ENCODE measurements around the gene KCNJ5.
"Not testable (repeated sequence)": the region's sequence is repeated elsewhere in the genome, so short reads cannot be mapped to it uniquely, and the experiment has no call there.

The KCNJ5 gene

GRCh38 chr11:128916681-128917080 is 25.5 kb downstream of the KCNJ5 start:
- Histone ChIP-seq H3K36me3 (ENCODE audit: control insufficient read depth, low read length) (no peaks in the 10 kb centered on the region), H3K79me2 (ENCODE audit: control insufficient read depth, low read length) (no peaks in the 10 kb centered on the region), H3K4me3 (ENCODE audit: low read length) (no peak overlapping the region), H3K27me3 (ENCODE audit: control insufficient read depth, low read length) (0 out of 2 replicates have a peak, but pooled peaks cover 3% of the 10 kb centered on the region), H3K9me2 (replicated peaks; ENCODE audit: control insufficient read depth, low read length) (no peaks in the 10 kb centered on the region), H3K4me2 (ENCODE audit: low read length) (no peak overlapping the region), H4K20me1 (ENCODE audit: control insufficient read depth, insufficient read depth, low read depth, low read length) (no peaks in the 10 kb centered on the region), H3F3A (ENCODE audit: control insufficient read depth, insufficient read depth) (no peaks in the 10 kb centered on the region), H3K27ac (ENCODE audit: low read depth, low read length) (no peak overlapping the region), H3K9me3 (ENCODE audit: control insufficient read depth, insufficient read depth, low read length) (no peaks in the 10 kb centered on the region), H3K4me1 (ENCODE audit: control insufficient read depth, low read length) (no peaks in the 10 kb centered on the region)
- TF ChIP-seq, protein P1, sequence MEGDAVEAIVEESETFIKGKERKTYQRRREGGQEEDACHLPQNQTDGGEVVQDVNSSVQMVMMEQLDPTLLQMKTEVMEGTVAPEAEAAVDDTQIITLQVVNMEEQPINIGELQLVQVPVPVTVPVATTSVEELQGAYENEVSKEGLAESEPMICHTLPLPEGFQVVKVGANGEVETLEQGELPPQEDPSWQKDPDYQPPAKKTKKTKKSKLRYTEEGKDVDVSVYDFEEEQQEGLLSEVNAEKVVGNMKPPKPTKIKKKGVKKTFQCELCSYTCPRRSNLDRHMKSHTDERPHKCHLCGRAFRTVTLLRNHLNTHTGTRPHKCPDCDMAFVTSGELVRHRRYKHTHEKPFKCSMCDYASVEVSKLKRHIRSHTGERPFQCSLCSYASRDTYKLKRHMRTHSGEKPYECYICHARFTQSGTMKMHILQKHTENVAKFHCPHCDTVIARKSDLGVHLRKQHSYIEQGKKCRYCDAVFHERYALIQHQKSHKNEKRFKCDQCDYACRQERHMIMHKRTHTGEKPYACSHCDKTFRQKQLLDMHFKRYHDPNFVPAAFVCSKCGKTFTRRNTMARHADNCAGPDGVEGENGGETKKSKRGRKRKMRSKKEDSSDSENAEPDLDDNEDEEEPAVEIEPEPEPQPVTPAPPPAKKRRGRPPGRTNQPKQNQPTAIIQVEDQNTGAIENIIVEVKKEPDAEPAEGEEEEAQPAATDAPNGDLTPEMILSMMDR (IDR thresholded peaks at IDR 0.05; ENCODE audit: low read depth, low read length, poor library complexity, severe bottlenecking), result no peak
- TF ChIP-seq EZH2phosphoT487 (IDR thresholded peaks at IDR 0.05; ENCODE audit: borderline replicate concordance, low read length), result no peak

DNA sequence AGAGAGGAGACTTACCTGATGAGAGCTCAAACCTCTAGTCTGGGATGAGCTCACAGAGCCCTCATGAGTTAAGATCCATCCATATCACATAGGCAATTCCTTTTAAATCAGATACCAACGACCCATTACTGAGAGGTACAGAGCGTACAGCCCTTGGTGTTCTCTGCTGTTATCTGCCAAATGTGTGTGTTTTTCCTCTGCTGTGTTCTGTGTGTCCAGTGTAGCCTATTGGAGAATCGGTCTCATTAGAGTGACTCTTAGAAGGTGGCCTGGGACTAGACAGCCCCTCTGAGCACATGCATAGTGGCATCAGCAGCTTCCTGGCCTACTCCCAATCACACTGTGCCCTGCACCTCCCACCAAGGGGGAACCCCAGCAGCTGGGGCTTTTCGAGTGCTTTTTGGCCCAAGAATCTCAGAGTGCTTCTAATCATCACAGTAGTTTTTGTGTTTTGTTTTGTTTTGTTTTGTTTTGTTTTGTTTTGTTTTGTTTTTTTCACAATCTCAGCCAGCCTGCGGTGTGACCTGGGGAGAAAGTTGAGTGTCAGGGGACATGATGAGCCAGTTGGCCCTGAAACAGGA is 26.1 kb downstream of the KCNJ5 start:
- Histone ChIP-seq H3K36me3 (ENCODE audit: control insufficient read depth, low read length) (no peaks in the 10 kb centered on the region), H3K9me3 (ENCODE audit: control insufficient read depth, insufficient read depth, low read length) (no peaks in the 10 kb centered on the region), H3K4me1 (ENCODE audit: control insufficient read depth, low read length) (no peaks in the 10 kb centered on the region), H3K79me2 (ENCODE audit: control insufficient read depth, low read length) (no peaks in the 10 kb centered on the region), H4K20me1 (ENCODE audit: control insufficient read depth, insufficient read depth, low read depth, low read length) (no peaks in the 10 kb centered on the region), H3F3A (ENCODE audit: control insufficient read depth, insufficient read depth) (no peaks in the 10 kb centered on the region), H3K27me3 (ENCODE audit: control insufficient read depth, low read length) (0 out of 2 replicates have a peak, but pooled peaks cover 3% of the 10 kb centered on the region), H3K4me2 (ENCODE audit: low read length) (no peak overlapping the region), H3K27ac (ENCODE audit: low read depth, low read length) (no peak overlapping the region), H3K4me3 (ENCODE audit: low read length) (no peak overlapping the region), H3K9me2 (replicated peaks; ENCODE audit: control insufficient read depth, low read length) (no peaks in the 10 kb centered on the region)
- TF ChIP-seq, protein P1 (IDR thresholded peaks at IDR 0.05; ENCODE audit: low read depth, low read length, poor library complexity, severe bottlenecking), result no peak
- no peak for TF ChIP-seq EZH2phosphoT487 (IDR thresholded peaks at IDR 0.05; ENCODE audit: borderline replicate concordance, low read length)

DNA sequence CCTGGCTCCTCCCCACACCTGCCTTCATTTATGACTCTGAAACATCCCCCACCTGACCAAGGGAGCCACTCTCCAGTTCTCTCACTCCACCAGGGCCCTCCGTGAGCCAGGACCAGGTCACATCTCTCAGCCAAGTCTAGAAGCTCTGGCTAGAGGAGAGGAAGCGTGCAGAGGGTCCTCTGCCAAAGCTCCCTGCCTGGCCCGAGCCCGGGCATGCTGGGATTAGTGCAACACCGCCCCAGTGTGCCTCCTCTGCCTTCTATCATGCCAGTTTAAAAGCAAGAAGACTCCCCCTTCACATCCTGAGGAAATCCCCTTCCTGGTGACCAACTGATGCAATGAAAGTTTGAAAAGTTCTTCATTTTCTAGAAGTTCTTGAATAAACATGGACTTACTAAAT is 28.1 kb downstream of the KCNJ5 start:
- Histone ChIP-seq H3K9me3 (ENCODE audit: control insufficient read depth, insufficient read depth, low read length) (no peaks in the 10 kb centered on the region), H3K27ac (ENCODE audit: low read depth, low read length) (no peak overlapping the region), H3K4me1 (ENCODE audit: control insufficient read depth, low read length) (no peaks in the 10 kb centered on the region), H3K79me2 (ENCODE audit: control insufficient read depth, low read length) (no peaks in the 10 kb centered on the region), H3K4me3 (ENCODE audit: low read length) (no peak overlapping the region), H3K9me2 (replicated peaks; ENCODE audit: control insufficient read depth, low read length) (no peaks in the 10 kb centered on the region), H3F3A (ENCODE audit: control insufficient read depth, insufficient read depth) (no peaks in the 10 kb centered on the region), H3K27me3 (ENCODE audit: control insufficient read depth, low read length) (peaks cover 8% of the 10 kb centered on the region; the same call in 1 of the 2 replicates), H4K20me1 (ENCODE audit: control insufficient read depth, insufficient read depth, low read depth, low read length) (no peaks in the 10 kb centered on the region), H3K4me2 (ENCODE audit: low read length) (no peak overlapping the region), H3K36me3 (ENCODE audit: control insufficient read depth, low read length) (no peaks in the 10 kb centered on the region)
- no peak for TF ChIP-seq EZH2phosphoT487 (IDR thresholded peaks at IDR 0.05; ENCODE audit: borderline replicate concordance, low read length)
- TF ChIP-seq, protein P1 (IDR thresholded peaks at IDR 0.05; ENCODE audit: low read depth, low read length, poor library complexity, severe bottlenecking), result no peak

DNA sequence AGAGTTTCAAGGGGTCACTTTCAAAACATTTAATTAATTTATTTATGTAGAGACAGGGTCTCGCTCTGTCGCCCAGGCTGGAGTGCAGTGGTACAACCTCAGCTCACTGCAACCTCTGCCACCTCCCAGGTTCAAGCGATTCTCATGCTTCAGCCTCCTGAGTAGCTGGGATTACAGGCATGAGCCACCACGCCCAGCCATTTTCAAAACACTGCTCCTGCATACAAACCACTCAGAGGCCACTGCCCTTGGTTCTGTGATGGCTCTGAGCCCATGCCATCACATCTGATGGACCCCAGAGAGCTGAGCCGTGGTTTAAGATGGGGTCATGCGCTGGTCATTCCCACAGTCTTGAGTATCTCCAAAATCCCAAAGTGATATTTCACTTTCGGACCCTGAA is 28.5 kb downstream of the KCNJ5 start:
- H3K27me3 ChIP-seq (ENCODE audit: control insufficient read depth, low read length); H3K9me3 ChIP-seq (ENCODE audit: control insufficient read depth, insufficient read depth, low read length); H3K79me2 ChIP-seq (ENCODE audit: control insufficient read depth, low read length); H3K4me1 ChIP-seq (ENCODE audit: control insufficient read depth, low read length); H3K4me3 ChIP-seq (ENCODE audit: low read length); H3K4me2 ChIP-seq (ENCODE audit: low read length); H3K27ac ChIP-seq (ENCODE audit: low read depth, low read length); H3K36me3 ChIP-seq (ENCODE audit: control insufficient read depth, low read length); H4K20me1 ChIP-seq (ENCODE audit: control insufficient read depth, insufficient read depth, low read depth, low read length); H3K9me2 ChIP-seq (replicated peaks; ENCODE audit: control insufficient read depth, low read length); H3F3A ChIP-seq (ENCODE audit: control insufficient read depth, insufficient read depth): not testable (repeated sequence)

Measured in DOHH2 (cell line).